Activated naive CD8-positive, alpha-beta T cell treated with anti-CD3 and anti-CD28 coated beads, Interleukin-2, amount 10 ng/mL, durations not matched to agents 7 days and 5 days (primary cell): ENCODE results near the gene AIG1. TPM values are rescaled to one million over a fixed set of nuclear protein-coding genes. Genes with fewer than 3 reads are reported as not detected.

Source experiments
- ATAC-seq: fragments of 150-1000 bp; cut with Tn5 transposase; one replicate; pipeline ENCODE4 v1.10.0; 2021; ENCODE audit warnings: low read depth, moderate library complexity
- POLR2A ChIA-PET: fragments of 350-600 bp; sonication (Branson Sonifier 250); formaldehyde crosslinking; loops from one replicate; lab custom pipeline; 2021; ENCODE audit warnings: antibody characterized with exemption; lab: Charles Lee
- DNase-seq: peaks from one replicate; pipeline ENCODE4 v3.0.0; 2021
- H3K27ac Mint-ChIP-seq: one replicate; pipeline ENCODE4 v1.8.0; 2022; ENCODE audit warnings: mild to moderate bottlenecking, mixed read lengths
- H3K27me3 Mint-ChIP-seq: one replicate; pipeline ENCODE4 v1.8.0; 2022; ENCODE audit warnings: mild to moderate bottlenecking, moderate library complexity, mixed read lengths
- H3K36me3 Mint-ChIP-seq: one replicate; pipeline ENCODE4 v1.8.0; 2021; ENCODE audit warnings: mild to moderate bottlenecking, mixed read lengths
- H3K4me1 Mint-ChIP-seq: one replicate; pipeline ENCODE4 v1.8.0; 2021; ENCODE audit warnings: mixed read lengths
- H3K4me3 Mint-ChIP-seq: one replicate; pipeline ENCODE4 v1.8.0; 2022; ENCODE audit warnings: mild to moderate bottlenecking, moderate library complexity, mixed read lengths
- H3K9me3 Mint-ChIP-seq: one replicate; pipeline ENCODE4 v1.8.0; 2021; ENCODE audit warnings: mixed read lengths
- total RNA-seq, 2 experiments: library from RNA; stranded (reverse); gene quantifications; one replicate each; pipeline ENCODE4 v1.2.3, GENCODE V29; 2021

AIG1 gene
- total RNA-seq, 2 experiments from 2014 or later: 14.2 to 14.6 TPM

- Mint-ChIP-seq H3K36me3 (peaks cover 3% of the 10 kb centered on the region), H3K27ac (no peak overlapping the region)
- ATAC-seq: no peak
These were observed 49.9 kb downstream of the AIG1 start for GRCh38 chr6:143110572-143110971.

GRCh38 chr6:143110996-143111395, 50.3 kb downstream of the AIG1 start:
- peaks cover 3% of the 10 kb centered on the region for H3K36me3 Mint-ChIP-seq
- no peak for DNase-seq
- POLR2A ChIA-PET: no interaction called here
- no peak for ATAC-seq
- no peak overlapping the region for H3K4me3 Mint-ChIP-seq
- H3K27me3 Mint-ChIP-seq: no peaks in the 10 kb centered on the region
- no peaks in the 10 kb centered on the region for H3K4me1 Mint-ChIP-seq
- no peak overlapping the region for H3K27ac Mint-ChIP-seq
- H3K9me3 Mint-ChIP-seq: peaks cover under 1% of the 10 kb centered on the region

More at GRCh38 chr6:143110572-143110971, 49.9 kb downstream of the AIG1 start:
- DNase-seq: no peak
- Mint-ChIP-seq H3K4me1 (no peaks in the 10 kb centered on the region), H3K27me3 (no peaks in the 10 kb centered on the region), H3K4me3 (no peak overlapping the region), H3K9me3 (no peaks in the 10 kb centered on the region)
- POLR2A ChIA-PET: no interaction called here

GRCh38 chr6:143111443-143111842, 50.8 kb downstream of the AIG1 start:
- Mint-ChIP-seq H3K27ac (no peak overlapping the region), H3K27me3 (no peaks in the 10 kb centered on the region), H3K4me3 (no peak overlapping the region), H3K9me3 (peaks cover 2% of the 10 kb centered on the region), H3K4me1 (no peaks in the 10 kb centered on the region), H3K36me3 (peaks cover 4% of the 10 kb centered on the region)
- POLR2A ChIA-PET: no interaction called here
- no peak for ATAC-seq
- no peak for DNase-seq

- ATAC-seq: no peak
These were observed 51.5 kb downstream of the AIG1 start for GRCh38 chr6:143112084-143112768.

GRCh38 chr6:143112837-143113236, 52.1 kb downstream of the AIG1 start:
- POLR2A ChIA-PET: no interaction called here
- H3K4me1 Mint-ChIP-seq: no peaks in the 10 kb centered on the region
- no peaks in the 10 kb centered on the region for H3K27me3 Mint-ChIP-seq

More at GRCh38 chr6:143112084-143112768, 51.5 kb downstream of the AIG1 start:
- no peak for DNase-seq
- Mint-ChIP-seq H3K9me3 (peaks cover 2% of the 10 kb centered on the region), H3K36me3 (peaks cover 4% of the 10 kb centered on the region), H3K27ac (no peak overlapping the region), H3K27me3 (no peaks in the 10 kb centered on the region), H3K4me1 (no peaks in the 10 kb centered on the region), H3K4me3 (no peak overlapping the region)
- POLR2A ChIA-PET: no interaction called here

GRCh38 chr6:143115728-143116127, 55.0 kb downstream of the AIG1 start:
- Mint-ChIP-seq H3K36me3 (peaks cover 4% of the 10 kb centered on the region), H3K4me3 (no peak overlapping the region), H3K27ac (no peak overlapping the region), H3K4me1 (no peaks in the 10 kb centered on the region), H3K9me3 (peaks cover 4% of the 10 kb centered on the region), H3K27me3 (no peaks in the 10 kb centered on the region)
- POLR2A ChIA-PET: no interaction called here
- ATAC-seq (no peak), DNase-seq (no peak)

More at GRCh38 chr6:143112837-143113236, 52.1 kb downstream of the AIG1 start:
- Mint-ChIP-seq H3K4me3 (no peak overlapping the region), H3K27ac (no peak overlapping the region), H3K36me3 (peaks cover 4% of the 10 kb centered on the region), H3K9me3 (peaks cover 2% of the 10 kb centered on the region)
- no peak for ATAC-seq
- DNase-seq: no peak

- H3K9me3 Mint-ChIP-seq: peaks cover 8% of the 10 kb centered on the region
- H3K4me3 Mint-ChIP-seq: no peak overlapping the region
- DNase-seq (no peak), ATAC-seq (no peak)
- no peak overlapping the region for H3K27ac Mint-ChIP-seq
- no peaks in the 10 kb centered on the region for H3K27me3 Mint-ChIP-seq
- peaks cover 5% of the 10 kb centered on the region for H3K36me3 Mint-ChIP-seq
- H3K4me1 Mint-ChIP-seq: no peaks in the 10 kb centered on the region
- POLR2A ChIA-PET: no interaction called here
These were observed 56.4 kb downstream of the AIG1 start for GRCh38 chr6:143117108-143117507.

GRCh38 chr6:143119260-143119659, 58.6 kb downstream of the AIG1 start:
- ATAC-seq: no peak
- no peaks in the 10 kb centered on the region for H3K4me1 Mint-ChIP-seq
- H3K27me3 Mint-ChIP-seq: no peaks in the 10 kb centered on the region
- H3K9me3 Mint-ChIP-seq: peaks cover 8% of the 10 kb centered on the region
- DNase-seq: no peak
- no peak overlapping the region for H3K27ac Mint-ChIP-seq
- no peak overlapping the region for H3K4me3 Mint-ChIP-seq
- peaks cover 10% of the 10 kb centered on the region for H3K36me3 Mint-ChIP-seq
- POLR2A ChIA-PET: no interaction called here

GRCh38 chr6:143123081-143123480, 62.4 kb downstream of the AIG1 start:
- Mint-ChIP-seq H3K27ac (no peak overlapping the region), H3K27me3 (no peaks in the 10 kb centered on the region), H3K4me1 (peaks cover 8% of the 10 kb centered on the region), H3K9me3 (peaks cover 7% of the 10 kb centered on the region), H3K36me3 (peaks cover 11% of the 10 kb centered on the region), H3K4me3 (no peak overlapping the region)
- DNase-seq (no peak), ATAC-seq (no peak)
- POLR2A ChIA-PET: no interaction called here

- H3K27me3 Mint-ChIP-seq: no peaks in the 10 kb centered on the region
- ATAC-seq: no peak
These were observed 63.3 kb downstream of the AIG1 start for GRCh38 chr6:143123941-143124340.

GRCh38 chr6:143125455-143125854, 64.8 kb downstream of the AIG1 start:
- Mint-ChIP-seq H3K4me1 (peaks cover 8% of the 10 kb centered on the region), H3K36me3 (peaks cover 21% of the 10 kb centered on the region), H3K4me3 (no peak overlapping the region), H3K27ac (no peak overlapping the region), H3K9me3 (peaks cover 6% of the 10 kb centered on the region), H3K27me3 (no peaks in the 10 kb centered on the region)
- no peak for ATAC-seq
- POLR2A ChIA-PET: no interaction called here
- DNase-seq: no peak

More at GRCh38 chr6:143123941-143124340, 63.3 kb downstream of the AIG1 start:
- no peak overlapping the region for H3K4me3 Mint-ChIP-seq
- H3K27ac Mint-ChIP-seq: no peak overlapping the region
- peaks cover 7% of the 10 kb centered on the region for H3K9me3 Mint-ChIP-seq
- peaks cover 8% of the 10 kb centered on the region for H3K4me1 Mint-ChIP-seq
- peaks cover 16% of the 10 kb centered on the region for H3K36me3 Mint-ChIP-seq
- POLR2A ChIA-PET: no interaction called here
- DNase-seq: no peak

- Mint-ChIP-seq H3K4me1 (peaks cover 8% of the 10 kb centered on the region), H3K27me3 (no peaks in the 10 kb centered on the region), H3K9me3 (peaks cover 9% of the 10 kb centered on the region), H3K27ac (no peak overlapping the region), H3K36me3 (peaks cover 23% of the 10 kb centered on the region), H3K4me3 (no peak overlapping the region)
- ATAC-seq (no peak), DNase-seq (no peak)
- POLR2A ChIA-PET: no interaction called here
These were observed 65.3 kb downstream of the AIG1 start for GRCh38 chr6:143125864-143126573.

- POLR2A ChIA-PET: no interaction called here
- Mint-ChIP-seq H3K4me3 (no peak overlapping the region), H3K27me3 (no peaks in the 10 kb centered on the region), H3K4me1 (peaks cover 8% of the 10 kb centered on the region), H3K36me3 (peaks cover 25% of the 10 kb centered on the region), H3K9me3 (peaks cover 8% of the 10 kb centered on the region), H3K27ac (no peak overlapping the region)
- ATAC-seq (no peak), DNase-seq (no peak)
These were observed 65.9 kb downstream of the AIG1 start for GRCh38 chr6:143126574-143126941.
